Non-pigmented ciliary epithelial cell (primary cell): ENCODE results near the gene CAMTA1.
A peak's percentile ranks its signal among the peaks of the same experiment; 100 is the strongest.

Experiments used
- DNase-seq: peaks from one replicate; pipeline ENCODE4 v3.0.0-alpha.2; 2010; ENCODE audit warnings: low read depth

Gene CAMTA1

DNA sequence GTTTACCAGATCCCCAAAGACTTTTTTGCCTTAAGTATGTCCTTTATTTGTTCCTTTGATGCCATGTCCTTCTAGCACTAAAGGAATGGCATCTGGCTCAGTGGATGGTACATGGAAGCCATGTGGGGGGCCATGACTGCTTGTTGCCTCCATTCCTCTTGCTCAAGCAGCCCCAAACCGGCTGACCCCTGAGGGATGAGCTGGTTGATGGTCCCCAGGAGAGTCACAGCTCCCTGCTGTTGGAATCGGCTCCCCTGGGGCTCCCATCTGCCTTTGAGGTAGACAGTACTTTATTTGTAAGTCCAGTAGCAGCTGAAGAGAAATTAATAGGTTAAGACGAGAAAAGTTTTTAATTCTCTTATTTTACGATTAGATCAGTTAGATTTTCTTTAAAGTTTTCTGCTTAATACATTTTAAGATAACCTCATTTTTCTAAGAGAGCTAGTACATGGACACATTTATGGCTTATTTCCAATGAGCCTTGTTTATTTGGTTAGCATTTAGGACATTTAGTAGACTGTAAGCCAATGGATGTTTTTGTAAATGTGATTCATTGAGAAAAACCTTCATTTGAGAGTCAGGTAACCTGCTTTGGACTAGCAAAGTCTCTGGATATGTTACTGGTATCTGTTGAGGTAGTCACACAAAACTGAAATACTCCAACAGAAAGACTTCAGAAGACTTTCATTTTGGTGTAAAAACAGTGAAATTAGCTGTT, 88.2 kb downstream of the CAMTA1 start:
- DNase-seq: no peak

DNA sequence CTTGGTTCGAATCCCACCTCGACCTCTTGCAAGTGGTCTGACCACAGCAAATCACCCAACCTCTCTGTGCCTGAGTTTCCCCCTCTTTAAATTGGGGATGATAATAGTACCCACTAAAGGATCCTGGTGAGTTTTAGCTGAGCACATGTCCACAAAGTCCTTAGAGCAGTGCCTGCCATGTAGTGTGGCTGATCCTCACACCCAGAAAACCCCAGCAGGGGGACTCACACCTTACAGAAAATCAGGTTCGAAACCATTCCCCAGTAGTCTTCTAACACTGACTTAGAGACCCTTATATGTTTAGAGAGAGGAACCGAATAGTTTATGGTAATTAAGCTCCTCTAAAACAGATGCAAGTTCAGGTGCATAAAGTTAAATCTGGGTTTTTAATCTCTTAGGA, 89.0 kb downstream of the CAMTA1 start:
- DNase-seq: no peak

DNA sequence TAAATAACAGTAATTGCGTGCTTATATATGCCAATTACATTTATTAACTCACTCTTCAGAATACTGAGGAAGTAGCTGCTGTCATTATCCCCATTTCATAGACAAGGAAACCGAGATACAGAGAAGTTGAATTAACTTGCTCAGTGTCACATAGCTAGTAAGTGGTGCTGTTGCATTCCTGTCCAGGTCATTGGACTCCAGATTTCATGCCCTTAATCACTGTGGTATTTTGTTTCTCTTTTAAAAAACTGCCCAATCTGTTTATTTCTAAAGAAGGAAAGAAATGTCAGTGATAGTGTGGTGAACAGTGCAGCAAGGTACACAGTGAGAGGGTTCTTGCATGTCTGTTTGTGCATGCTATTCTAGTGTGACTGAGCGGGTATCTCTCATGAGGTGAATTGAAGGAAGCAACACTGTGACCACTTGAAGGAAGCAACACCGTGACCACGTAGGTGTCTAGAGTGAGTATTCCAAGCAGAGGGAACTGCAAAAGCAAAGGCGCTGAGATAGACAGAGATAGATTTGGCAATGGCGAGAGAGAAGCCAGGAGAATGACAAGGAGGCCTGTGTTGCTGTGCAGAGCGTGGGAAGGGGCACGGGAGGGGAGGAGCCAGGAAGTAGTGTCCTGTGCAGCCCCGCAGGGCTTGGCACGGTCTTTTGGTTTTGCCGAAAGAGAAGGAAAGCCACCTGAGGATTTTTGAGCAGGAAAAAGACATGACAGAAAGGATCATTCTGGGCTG, 95.9 kb downstream of the CAMTA1 start:
- DNase-seq: no peak

DNA sequence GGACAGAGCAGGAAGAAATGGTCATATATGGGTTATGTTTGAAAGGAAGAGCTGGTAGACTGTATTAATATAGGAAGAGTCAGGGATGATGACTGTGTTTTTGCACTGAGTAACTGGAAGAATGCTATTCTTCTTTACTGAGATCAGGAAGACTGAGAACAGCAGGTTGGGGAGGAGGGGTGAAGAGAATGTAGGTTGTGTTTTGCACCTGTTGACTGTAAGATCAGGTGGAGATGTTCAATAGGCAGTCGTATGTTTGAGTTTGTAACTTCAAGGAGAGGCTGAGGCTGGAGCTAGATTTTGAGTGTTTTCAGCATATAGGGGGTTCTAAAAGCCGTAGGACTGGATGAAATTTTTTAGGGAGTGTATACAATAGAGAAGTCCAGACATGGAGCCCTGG, 97.2 kb downstream of the CAMTA1 start:
- DNase-seq: no peak

DNA sequence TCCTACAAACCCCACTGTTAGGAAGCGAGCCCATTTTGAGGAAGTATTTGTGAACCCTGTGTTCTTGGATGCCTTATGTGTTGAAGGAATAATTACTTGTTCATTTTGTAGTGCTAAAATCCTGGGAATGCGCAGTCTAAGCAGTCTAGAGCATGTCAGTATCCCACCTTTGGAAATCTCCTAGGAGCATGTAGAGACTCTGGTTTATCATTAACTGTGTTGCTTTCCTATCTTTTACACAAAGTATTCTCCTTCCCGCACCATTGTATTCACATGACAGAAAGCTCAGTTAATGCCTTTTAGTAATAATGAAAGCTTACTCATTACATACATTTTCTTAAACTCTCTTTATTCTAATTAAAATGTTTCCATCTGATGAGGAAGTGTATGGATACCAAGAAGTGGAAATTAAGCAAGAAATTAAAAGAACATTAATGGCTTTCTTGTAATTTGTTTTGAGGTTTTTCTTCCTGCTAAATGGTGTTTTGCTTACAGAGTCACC, 99.4 kb downstream of the CAMTA1 start:
- DNase-seq: no peak

DNA sequence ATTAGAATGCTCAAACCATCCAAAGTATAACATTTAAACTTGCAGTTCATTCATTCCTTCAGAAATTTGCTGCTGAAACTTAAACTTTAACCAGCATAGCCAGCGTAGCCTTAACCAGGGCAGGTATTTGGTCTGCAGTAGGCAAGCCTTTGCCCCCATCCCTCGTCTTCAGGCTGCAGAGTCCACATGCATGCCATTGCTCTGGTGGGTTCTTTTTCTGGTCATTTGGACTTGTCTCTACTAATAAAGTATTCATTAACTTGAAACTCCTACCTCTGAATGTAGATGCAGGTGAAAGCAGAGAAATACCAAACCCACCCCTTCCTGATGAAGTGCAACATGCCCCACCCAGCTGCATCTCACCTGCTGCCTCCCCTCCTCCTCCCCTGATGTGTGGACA, 100.2 kb downstream of the CAMTA1 start:
- no peak for DNase-seq

DNA sequence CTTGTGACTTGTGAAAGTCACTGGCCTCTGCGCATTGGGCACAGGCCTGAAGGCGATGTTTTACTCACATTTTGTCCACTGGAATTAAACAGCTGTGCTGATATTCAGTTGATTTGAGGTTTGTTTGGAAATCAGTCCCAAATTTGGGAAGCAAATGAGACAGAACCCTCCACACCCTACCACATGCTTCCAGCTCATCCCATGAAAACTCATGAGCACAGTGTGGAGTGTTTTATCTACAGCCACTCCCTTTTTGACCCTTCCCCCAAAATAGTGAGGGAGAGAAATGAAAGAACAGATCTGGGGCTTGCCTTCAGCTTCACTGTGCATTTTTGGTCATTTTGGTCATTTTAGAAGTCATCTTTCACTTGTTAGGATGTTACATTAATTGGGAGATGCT, 101.3 kb downstream of the CAMTA1 start:
- no peak for DNase-seq

DNA sequence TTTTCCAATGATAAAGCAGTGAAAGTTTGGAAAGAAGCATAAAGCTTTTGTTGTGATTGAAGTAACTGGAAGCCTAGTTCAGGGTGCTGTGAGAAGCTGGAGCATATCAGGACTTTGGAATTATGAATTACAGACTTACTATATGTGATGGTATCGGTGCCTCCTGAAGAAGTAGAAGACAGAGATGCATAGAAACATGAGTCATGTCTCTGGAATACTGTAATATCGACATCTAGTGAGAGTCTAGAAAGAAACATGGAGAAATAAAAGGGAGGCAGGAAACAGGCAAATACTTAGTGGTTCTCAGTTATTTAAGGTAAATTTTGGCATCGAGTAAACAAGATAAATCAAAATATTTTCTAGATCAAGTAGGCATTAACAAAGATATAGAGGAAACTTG, 103.0 kb downstream of the CAMTA1 start:
- DNase-seq: no peak

DNA sequence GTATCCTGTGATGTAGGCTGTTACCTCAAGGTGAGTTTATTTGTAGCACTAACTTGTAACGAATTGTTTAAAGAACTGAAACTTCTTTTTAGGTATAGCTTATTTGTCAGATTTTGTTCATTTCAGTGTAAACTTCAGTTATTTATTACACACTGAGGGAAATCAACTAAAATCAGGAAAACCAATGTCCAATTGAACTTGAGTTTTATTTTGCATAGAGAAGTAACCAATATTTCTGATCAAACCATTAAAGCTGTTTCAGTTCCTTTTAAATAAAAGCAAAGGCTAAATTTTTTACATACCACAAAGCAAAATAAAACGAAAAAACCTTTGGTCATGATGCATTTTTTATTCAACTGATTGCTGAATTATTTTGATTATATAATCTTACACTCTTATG, 103.6 kb downstream of the CAMTA1 start:
- DNase-seq: no peak

DNA sequence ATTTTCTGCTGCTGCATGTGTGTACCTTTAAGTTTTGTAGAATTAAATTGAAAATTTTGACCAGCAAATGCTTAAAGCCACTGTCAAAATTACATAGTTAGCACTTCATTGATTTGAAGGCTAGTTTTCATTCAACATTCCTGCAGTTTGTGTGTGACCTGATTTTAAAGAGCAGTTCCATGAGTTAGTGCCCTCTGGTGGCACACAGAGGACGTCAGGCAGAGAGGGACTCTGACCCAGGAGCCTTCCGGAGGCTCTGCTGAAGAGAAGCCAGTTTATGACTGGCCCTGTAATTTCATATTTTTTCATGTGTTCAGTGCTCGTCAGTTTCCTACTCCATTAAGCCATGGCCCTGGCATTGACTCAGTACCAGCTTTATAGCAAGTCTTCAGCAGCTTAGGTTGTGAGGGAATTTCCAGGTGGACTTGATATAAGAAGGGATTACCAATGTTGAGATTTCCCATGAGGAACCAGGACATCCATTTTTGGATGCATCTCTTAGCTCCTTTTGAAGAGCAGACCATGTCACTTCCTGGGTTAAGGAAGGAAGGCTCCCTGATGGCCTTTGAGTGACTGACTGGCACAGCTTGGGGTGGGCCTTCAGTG, 104.7 kb downstream of the CAMTA1 start:
- DNase-seq: peak; percentile 32

DNA sequence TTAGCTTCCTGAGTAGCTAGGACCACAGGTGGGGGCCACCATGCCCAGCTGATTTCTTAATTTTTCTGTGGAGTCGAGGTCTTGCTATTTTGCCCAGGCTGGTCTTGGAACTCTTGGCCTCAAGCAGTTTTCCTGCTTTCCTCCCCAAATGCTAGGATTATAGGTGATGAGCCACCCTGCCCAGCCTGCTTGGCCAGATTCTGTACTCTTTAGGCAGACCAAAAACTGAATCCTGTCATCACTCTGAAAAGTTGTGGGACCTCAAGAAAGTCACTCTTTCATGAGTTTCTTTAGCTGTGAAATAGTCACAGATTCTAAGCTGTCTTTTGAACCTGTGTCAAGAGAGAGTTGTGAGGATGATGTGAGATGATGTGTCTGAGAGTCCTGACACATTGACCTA, 105.4 kb downstream of the CAMTA1 start:
- no peak for DNase-seq

DNA sequence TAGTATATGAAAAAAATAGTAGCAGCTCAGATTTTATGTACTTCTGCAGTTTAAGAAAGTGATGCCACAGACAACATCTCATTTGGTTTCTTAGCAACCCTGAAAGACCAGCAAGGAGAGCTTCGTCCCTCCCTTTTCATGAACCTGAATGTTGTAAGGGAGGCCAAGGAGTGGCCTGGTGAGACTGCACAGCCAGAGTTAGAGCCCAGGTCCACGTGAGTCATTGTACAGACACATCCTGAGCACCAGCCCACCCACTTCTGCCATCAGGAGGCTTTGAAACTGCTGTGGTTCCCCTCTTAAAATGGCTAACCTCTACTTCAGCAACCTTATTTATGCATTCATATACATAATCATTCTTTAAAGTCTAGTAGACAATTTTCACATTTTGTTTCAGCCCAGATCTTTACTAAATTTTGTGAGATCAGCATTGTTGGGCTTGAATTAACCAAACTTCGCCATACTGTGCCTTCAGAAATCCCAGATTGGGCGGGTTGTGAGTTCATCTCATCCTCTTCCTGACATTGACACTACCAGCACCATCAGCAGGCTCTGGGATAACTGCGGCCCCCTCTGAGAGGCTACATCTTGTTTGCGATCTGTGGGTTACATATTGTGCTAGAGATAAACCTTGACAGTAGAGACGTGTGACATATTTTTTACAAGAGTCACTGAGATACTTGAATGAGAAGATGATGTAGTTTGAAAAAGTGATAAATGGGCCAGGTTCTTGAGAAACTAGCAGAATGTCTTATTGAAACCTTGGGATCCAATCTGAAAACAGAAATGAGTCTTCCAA, 106.7 kb downstream of the CAMTA1 start:
- DNase-seq: no peak

DNA sequence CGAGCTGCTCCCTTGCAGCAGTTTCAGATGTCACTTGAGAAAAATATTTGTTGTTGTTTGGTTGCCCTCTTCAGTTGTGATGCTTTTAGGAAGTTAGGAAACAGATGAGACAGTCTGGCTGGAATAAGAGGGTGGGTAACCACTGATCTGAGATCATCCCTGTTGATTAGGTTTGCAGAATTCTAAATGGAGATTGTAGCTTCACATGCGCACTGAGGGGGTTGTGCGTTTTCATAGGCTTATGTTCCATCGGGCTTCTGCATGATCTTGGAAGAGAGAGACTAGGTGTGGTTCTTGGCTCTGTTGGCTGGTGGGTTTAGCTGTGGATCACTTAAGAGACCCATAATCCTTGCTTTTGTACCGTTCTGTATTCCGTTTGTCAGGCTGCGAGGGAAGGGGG, 108.1 kb downstream of the CAMTA1 start:
- no peak for DNase-seq

DNA sequence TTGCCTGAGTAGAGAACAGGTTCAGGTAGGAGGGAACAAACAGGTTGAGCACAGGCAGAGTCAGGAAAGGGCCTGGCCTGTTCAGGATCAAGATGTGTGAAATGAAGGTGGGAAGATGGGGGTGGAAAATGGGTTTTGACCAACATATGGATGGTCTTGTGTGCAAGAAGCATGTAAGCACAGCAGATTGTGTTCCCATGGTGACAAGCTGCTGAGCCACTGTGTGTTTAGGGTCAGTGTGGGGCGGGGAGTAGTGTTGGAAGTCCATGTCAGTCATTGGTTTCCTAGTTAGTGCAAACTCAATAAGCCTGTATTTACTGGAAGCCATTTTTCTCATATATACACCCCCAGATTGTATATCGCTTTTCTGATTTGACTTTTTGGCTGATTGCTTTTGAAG, 111.9 kb downstream of the CAMTA1 start:
- no peak for DNase-seq

DNA sequence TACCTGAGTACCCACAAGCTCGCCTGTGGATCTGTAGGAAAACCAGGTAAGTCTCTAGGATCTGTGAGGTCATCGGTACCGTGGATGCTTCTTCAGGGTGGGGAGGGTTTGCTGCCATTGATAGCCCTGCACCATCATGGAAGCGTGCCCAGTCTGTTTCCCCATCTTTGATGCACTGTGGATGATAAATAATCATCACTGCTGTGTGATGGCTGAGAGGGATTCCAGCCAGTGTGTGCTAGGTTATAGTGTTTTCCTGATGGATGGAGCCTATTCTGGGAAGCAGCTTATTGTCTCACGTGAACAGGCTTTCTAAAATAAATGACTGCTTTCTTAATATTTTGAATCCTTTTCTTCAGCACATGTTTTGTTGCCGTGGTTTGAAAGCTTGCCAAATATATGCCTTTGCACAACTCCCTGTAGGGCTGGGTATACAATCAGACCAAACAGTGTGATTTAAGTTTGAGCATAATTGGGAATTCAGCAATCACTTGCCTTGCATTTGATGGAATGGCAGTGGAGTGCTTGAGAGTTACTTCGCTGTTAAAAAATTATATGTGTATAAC, 113.8 kb downstream of the CAMTA1 start:
- DNase-seq: no peak

DNA sequence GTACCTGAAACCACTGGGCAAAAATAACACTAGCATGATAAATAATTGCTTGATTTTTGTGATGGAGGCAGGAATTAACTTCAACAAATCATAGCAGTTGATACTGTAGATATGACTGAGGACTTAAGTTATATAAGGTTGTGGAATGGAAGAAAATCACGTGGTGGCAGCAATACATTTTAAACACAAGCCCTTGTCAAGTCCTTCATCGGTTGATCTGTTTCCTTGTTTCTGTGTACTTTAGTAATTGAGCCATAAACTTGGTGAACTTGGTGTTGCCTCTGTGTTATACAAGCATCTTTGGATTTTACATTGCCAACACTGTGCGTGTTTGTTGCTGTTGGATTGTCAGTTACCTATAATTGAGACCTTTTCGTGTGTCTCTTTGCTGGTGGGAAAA, 114.4 kb downstream of the CAMTA1 start:
- no peak for DNase-seq

DNA sequence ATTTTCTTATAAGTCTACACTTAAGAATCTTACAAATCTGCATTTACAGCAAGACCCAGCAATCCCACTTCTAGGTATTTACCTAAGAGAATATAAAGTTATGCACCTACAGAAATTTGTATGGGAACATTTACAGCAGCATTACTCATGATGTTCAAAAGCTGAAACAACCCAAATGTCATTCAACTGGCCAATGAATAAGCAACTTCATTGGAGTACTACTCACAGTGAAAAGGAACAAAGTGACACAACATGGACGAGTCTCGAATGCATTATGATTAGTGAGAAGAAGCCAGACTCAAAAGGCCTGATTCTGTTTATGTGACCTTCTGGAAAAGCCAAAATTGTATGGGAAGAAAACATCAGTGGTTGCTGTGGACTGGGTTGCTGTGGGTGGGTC, 116.9 kb downstream of the CAMTA1 start:
- no peak for DNase-seq

DNA sequence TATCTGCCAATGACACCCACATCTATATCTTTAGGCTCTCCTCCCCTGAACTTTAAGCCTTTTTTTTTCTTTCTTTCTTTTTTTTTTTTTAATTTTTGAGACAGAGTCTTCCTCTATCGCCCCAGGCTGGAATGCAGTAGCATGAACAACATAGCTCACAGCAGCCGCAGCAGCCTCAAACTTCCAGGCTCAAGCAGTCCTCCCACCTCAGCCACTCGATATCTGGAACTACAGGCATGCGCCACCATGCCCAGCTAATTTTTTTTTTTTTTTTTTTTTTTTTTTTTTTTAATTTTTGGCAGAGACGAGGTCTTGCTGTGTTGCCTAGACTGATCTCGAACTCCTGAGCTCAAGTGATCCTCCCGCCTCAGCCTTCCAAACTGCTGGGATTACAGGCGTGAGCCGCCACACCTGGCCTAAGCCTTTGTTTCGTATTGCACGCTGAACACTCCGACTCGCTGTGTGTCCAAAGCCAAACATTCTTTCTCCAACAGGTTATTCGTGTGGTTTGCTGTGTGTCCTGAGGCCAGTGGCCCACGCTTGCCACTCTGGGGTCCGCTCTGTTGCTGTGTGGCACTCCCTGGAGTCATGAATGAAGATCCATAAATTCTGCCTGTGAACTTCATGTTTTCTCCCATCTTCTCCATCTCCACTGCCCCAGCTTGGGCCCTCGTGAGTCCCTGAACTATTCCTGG, 119.4 kb downstream of the CAMTA1 start:
- no peak for DNase-seq

DNA sequence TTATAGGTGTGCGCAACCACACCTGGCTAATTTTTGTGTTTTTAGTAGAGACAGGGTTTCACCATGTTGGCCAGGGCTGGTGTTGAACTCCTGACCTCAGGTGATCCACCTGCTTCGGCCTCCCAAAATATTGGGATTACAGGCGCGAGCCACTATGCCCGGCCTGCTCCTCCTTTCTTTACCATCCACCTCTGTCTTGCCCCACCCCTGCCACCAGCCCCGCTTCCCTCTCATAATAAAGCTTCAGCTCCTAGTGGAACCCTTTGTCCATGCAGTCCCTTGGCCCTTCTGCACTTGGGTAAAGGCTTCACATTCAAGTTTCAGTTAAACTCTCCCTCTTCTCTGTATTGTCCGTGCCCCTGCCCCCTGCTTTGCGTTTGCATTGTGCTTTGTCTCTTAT, 120.1 kb downstream of the CAMTA1 start:
- DNase-seq: no peak

DNA sequence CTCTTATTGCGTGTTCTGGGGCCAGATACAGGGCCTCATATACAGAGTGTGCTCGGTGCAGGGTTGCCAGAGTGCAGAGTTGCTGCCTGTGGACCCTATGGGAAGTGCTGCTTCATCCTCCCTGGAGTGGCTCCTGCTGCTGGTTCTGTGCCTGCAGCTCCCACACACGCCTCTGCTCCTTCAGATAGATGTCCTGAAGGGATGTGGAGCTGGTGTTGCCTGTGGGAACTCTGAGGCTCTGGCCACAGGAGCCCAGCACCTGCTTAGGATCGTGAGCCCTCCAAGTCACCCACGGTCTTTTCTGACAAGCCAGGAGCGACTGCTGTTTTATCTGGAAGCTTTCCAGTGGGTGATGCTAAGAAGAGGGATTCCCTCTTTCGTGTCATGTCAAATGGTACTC, 120.5 kb downstream of the CAMTA1 start:
- no peak for DNase-seq

DNA sequence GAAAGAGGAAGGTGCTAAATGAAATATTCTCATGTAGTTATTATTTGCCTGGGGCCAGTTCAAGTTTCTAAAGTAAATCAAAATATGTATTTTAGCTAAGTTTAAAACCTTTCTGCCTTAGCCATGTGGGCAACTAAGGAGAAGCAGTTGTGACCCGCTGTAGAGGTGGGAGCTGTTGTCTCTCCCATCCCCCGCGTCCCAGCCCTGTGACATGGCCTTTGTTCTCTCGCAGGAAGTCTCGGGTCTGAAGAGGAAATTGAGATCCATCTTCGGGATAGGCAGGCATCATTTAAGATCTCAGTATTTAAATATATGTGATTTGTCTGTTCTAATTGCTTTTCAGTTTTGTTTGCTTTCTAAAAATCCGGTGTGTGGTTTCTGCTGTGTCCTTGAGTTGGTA, 121.5 kb downstream of the CAMTA1 start:
- DNase-seq: no peak

DNA sequence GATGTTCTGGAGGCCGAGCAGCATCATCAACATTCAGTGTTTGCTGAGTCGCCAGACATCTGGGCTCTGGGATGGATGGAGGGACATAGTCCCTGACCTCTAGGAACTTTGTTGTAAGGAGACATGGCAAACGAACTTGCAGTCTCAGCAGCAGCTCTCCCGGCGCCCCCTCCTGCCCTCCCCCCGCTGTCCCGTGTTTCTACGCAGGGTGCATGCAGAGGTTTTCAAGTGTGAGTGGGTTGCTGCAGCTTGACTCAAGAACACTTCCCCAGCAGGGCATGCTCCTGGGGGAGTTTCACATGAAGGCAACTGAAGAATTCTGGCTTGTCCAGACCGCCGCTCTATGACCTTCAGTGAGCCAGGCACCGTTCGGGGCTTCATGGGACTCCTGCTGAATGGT, 121.9 kb downstream of the CAMTA1 start:
- DNase-seq: no peak
